Fibroblast of skin of back (primary cell): ENCODE measurements around the gene PCDHA12. TPM values are rescaled to one million over a fixed set of nuclear protein-coding genes. Genes with fewer than 3 reads are reported as not detected.
"Not testable (repeated sequence)": the region's sequence is repeated elsewhere in the genome, so short reads cannot be mapped to it uniquely, and the experiment has no call there.

ENCODE experiments used
- DNase-seq: peaks from one replicate; pipeline ENCODE4 v3.0.0-alpha.2; 2013
- polyA plus RNA-seq, 2 experiments: library from polyadenylated mRNA; unstranded; fragments of 120-200 nt; gene quantifications; one replicate each; pipeline ENCODE4 v1.2.1, GENCODE V29; 2013; ENCODE audit not compliant: insufficient read length in 2 of 2

PCDHA12 gene, protein sequence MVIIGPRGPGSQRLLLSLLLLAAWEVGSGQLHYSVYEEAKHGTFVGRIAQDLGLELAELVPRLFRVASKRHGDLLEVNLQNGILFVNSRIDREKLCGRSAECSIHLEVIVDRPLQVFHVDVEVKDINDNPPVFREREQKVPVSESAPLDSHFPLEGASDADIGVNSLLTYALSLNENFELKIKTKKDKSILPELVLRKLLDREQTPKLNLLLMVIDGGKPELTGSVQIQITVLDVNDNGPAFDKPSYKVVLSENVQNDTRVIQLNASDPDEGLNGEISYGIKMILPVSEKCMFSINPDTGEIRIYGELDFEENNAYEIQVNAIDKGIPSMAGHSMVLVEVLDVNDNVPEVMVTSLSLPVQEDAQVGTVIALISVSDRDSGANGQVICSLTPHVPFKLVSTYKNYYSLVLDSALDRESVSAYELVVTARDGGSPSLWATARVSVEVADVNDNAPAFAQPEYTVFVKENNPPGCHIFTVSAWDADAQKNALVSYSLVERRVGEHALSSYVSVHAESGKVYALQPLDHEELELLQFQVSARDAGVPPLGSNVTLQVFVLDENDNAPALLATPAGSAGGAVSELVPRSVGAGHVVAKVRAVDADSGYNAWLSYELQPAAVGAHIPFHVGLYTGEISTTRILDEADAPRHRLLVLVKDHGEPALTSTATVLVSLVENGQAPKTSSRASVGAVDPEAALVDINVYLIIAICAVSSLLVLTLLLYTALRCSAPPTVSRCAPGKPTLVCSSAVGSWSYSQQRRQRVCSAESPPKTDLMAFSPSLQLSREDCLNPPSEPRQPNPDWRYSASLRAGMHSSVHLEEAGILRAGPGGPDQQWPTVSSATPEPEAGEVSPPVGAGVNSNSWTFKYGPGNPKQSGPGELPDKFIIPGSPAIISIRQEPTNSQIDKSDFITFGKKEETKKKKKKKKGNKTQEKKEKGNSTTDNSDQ
- not detected for polyA plus RNA-seq (2013, experiment 1 of 2; ENCODE audit: insufficient read length)
- not detected for polyA plus RNA-seq (2013, experiment 2 of 2; ENCODE audit: insufficient read length)

DNA sequence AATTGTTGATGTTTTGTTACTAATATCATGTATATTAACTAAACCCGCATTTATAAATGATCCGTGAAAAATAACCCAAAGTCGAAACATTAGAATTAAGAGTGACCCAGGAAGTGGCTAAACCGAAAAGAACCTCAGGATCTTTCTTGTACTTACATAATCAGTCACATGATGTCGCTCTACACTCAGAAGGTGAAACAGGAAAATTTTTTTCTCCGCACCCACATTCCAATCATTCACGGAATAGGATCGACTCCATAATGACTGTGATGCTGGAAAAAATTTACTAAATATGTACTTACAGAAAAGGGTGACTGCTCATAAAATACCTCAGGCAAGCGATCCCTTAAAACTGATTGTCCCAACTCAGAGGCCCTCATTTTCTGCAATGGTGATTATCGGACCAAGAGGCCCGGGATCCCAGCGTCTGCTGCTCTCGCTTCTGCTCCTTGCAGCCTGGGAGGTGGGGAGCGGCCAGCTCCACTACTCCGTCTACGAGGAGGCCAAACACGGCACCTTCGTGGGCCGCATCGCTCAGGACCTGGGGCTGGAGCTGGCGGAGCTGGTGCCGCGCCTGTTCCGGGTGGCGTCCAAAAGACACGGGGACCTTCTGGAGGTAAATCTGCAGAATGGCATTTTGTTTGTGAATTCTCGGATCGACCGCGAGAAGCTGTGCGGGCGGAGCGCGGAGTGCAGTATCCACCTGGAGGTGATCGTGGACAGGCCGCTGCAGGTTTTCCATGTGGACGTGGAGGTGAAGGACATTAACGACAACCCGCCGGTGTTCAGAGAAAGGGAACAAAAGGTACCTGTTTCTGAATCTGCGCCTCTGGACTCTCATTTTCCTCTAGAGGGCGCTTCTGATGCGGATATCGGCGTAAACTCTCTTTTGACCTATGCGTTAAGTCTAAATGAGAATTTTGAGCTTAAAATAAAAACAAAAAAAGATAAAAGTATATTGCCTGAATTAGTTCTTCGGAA lies at the start of gene PCDHA12:
TSS of gene PCDHA12 (plus strand) at position 224 of the 981 bp plus-strand sequence. CDS start at position 389, 165 bp downstream.
- DNase-seq: no peak

DNA sequence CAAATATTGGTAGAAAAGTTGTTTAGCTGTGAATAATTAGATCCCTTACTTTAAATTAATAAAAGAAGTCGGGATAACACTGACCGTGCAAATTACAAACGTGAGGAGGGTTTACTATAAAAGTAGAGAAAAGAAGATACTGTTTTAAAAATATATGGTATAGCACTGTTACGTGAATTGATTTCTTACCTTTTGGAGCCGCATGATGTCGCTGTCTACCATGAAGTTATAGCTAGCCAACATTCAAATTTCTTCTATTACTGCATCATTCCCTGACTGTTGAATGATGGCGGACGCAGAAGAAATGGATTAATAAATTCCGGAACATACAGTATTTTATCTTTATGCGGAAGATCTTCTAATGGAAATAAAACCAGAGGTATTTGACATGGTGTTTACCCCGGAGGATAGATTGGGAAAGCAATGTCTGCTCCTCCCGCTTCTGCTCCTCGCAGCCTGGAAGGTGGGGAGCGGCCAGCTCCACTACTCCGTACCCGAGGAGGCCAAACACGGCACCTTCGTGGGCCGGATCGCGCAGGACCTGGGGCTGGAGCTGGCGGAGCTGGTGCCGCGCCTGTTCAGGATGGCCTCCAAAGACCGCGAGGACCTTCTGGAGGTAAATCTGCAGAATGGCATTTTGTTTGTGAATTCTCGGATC lies 47.3 kb upstream of the PCDHA12 start, which contains the start of gene PCDHA6:
TSS of gene PCDHA6 (plus strand) at position 257 of the 658 bp plus-strand sequence. CDS start at position 389, 132 bp downstream.
- peak; percentile 2 for DNase-seq

DNA sequence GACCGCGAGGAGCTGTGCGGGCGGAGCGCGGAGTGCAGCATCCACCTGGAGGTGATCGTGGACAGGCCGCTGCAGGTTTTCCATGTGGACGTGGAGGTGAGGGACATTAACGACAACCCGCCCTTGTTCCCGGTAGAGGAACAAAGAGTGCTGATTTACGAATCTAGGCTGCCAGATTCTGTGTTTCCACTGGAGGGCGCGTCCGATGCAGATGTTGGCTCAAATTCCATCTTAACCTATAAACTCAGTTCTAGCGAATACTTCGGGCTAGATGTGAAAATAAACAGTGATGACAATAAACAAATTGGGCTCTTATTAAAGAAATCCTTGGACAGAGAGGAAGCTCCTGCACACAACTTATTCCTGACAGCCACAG lies 46.8 kb upstream of the PCDHA12 start:
- no peak for DNase-seq

DNA sequence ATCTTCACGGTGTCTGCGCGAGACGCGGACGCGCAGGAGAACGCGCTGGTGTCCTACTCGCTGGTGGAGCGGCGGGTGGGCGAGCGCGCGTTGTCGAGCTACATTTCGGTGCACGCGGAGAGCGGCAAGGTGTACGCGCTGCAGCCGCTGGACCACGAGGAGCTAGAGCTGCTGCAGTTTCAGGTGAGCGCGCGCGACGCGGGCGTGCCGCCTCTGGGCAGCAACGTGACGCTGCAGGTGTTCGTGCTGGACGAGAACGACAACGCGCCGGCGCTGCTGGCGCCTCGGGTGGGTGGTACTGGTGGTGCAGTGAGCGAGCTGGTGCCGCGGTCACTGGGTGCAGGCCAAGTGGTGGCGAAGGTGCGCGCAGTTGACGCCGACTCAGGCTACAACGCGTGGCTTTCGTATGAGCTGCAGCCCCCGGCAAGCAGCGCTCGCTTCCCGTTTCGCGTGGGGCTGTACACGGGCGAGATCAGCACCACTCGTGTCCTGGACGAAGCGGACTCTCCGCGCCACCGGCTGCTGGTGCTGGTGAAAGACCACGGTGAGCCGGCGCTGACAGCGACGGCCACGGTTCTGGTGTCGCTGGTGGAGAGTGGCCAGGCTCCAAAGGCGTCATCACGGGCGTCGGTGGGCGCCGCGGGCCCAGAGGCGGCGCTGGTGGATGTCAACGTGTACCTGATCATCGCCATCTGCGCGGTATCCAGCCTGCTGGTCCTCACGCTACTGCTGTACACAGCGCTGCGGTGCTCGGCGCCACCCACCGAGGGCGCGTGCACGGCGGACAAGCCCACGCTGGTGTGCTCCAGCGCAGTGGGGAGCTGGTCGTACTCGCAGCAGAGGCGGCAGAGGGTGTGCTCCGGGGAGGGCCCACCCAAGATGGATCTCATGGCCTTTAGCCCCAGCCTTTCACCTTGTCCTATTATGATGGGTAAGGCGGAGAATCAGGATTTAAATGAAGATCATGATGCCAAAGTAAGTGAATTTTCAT lies 45.3 kb upstream of the PCDHA12 start:
- DNase-seq: not testable (repeated sequence)

DNA sequence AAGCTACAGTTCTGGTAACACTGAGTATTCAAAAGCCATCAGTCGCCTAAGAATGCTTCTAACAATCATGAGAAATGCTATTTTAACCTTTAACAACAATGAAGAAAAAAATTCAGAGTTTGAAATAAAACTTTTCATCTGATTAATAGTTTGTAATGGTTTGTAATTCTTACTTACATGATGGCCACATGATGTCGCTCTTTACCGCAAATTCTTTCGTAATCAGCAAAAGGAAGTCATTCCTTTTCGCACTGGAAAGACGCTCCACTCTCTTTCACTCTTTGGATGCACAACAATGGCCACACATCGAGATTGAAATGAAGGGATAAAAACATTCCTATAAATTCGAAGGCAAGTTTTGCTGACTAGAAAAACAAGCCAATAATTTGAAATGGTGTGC lies 41.1 kb upstream of the PCDHA12 start, which contains the start of gene PCDHA7:
TSS of gene PCDHA7 (plus strand) at position 277 of the 400 bp plus-strand sequence. CDS start at position 392, 115 bp downstream.
- DNase-seq: peak; percentile 18

DNA sequence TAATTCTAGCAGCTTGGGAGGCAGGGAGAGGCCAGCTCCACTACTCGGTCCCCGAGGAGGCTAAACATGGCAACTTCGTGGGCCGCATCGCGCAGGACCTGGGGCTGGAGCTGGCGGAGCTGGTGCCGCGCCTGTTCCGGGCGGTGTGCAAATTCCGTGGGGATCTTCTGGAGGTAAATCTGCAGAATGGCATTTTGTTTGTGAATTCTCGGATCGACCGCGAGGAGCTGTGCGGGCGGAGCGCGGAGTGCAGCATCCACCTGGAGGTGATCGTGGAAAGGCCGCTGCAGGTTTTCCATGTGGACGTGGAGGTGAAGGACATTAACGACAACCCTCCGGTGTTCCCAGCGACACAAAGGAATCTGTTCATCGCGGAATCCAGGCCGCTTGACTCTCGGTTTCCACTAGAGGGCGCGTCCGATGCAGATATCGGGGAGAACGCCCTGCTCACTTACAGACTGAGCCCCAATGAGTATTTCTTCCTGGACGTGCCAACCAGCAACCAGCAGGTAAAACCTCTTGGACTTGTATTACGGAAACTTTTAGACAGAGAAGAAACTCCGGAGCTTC lies 40.6 kb upstream of the PCDHA12 start:
- not testable (repeated sequence) for DNase-seq

DNA sequence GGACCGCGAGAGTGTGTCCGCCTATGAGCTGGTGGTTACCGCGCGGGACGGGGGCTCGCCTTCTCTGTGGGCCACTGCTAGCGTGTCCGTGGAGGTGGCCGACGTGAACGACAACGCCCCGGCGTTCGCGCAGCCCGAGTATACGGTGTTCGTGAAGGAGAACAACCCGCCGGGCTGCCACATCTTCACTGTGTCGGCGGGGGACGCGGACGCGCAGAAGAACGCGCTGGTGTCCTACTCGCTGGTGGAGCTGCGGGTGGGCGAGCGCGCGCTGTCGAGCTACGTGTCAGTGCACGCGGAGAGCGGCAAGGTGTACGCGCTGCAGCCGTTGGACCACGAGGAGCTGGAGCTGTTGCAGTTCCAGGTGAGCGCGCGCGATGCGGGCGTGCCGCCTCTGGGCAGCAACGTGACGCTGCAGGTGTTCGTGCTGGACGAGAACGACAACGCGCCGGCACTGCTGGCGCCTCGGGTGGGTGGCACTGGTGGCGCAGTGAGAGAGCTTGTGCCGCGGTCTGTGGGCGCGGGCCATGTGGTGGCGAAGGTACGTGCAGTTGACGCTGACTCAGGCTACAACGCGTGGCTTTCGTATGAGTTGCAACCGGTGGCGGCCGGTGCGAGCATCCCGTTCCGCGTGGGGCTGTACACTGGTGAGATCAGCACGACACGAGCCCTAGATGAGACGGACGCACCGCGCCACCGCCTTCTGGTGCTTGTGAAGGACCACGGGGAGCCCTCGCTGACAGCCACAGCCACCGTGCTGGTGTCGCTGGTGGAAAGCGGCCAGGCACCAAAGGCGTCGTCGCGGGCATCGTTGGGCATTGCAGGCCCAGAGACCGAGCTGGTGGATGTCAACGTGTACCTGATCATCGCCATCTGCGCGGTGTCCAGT lies 39.2 kb upstream of the PCDHA12 start:
- no peak for DNase-seq

DNA sequence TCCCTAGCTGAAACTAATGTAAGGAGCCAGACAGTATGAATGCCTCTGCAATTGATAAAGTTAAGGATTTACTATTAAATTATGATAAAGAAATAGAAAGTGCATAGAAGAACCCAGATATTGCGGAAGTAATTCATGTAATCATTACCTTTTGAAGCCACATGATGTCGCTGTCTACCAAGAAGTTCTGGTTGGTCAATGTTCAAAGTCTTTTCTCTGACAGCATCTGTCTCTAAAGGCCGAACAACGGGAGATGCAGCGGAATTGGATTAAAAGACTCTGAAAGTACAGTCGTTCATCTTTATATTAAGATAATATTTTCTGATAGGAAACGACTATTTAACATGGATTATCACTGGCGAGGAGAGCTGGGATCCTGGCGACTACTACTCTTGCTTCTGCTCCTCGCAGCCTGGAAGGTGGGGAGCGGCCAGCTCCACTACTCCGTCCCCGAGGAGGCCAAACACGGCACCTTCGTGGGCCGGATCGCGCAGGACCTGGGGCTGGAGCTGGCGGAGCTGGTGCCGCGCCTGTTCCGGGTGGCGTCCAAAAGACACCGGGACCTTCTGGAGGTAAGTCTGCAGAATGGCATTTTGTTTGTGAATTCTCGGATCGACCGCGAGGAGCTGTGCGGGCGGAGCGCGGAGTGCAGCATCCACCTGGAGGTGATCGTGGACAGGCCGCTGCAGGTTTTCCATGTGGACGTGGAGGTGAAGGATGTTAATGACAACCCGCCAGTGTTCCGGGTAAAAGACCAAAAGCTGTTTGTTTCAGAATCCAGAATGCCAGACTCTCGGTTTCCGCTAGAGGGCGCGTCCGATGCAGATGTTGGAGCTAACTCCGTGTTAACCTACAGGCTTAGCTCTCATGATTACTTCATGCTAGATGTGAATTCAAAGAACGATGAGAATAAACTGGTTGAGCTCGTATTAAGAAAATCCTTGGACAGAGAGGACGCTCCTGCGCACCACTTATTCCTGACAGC lies 33.8 kb upstream of the PCDHA12 start, which contains the start of gene PCDHA8:
TSS of gene PCDHA8 (plus strand) at position 210 of the 985 bp plus-strand sequence. CDS start at position 345, 135 bp downstream.
- no peak for DNase-seq

DNA sequence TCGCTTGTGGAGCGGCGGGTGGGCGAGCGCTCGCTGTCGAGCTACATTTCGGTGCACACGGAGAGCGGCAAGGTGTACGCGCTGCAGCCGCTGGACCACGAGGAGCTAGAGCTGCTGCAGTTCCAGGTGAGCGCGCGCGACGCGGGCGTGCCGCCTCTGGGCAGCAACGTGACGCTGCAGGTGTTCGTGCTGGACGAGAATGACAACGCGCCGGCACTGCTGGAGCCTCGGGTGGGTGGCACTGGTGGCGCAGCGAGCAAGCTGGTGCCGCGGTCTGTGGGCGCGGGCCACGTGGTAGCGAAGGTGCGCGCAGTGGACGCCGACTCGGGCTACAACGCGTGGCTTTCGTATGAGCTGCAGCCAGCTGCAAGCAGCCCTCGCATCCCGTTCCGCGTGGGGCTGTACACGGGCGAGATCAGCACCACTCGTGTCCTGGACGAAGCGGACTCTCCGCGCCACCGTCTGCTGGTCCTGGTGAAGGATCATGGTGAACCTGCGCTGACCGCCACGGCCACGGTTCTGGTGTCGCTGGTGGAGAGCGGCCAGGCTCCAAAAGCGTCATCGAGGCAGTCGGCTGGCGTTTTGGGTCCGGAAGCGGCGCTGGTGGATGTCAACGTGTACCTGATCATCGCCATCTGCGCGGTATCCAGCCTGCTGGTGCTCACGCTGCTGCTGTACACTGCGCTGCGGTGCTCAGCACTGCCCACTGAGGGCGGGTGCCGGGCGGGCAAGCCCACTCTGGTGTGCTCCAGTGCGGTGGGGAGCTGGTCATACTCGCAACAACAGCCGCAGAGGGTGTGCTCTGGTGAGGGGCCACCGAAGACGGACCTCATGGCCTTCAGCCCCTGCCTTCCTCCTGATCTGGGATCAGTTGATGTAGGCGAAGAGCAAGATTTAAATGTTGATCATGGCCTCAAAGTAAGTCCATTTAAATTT lies 32.0 kb upstream of the PCDHA12 start:
- DNase-seq: no peak

DNA sequence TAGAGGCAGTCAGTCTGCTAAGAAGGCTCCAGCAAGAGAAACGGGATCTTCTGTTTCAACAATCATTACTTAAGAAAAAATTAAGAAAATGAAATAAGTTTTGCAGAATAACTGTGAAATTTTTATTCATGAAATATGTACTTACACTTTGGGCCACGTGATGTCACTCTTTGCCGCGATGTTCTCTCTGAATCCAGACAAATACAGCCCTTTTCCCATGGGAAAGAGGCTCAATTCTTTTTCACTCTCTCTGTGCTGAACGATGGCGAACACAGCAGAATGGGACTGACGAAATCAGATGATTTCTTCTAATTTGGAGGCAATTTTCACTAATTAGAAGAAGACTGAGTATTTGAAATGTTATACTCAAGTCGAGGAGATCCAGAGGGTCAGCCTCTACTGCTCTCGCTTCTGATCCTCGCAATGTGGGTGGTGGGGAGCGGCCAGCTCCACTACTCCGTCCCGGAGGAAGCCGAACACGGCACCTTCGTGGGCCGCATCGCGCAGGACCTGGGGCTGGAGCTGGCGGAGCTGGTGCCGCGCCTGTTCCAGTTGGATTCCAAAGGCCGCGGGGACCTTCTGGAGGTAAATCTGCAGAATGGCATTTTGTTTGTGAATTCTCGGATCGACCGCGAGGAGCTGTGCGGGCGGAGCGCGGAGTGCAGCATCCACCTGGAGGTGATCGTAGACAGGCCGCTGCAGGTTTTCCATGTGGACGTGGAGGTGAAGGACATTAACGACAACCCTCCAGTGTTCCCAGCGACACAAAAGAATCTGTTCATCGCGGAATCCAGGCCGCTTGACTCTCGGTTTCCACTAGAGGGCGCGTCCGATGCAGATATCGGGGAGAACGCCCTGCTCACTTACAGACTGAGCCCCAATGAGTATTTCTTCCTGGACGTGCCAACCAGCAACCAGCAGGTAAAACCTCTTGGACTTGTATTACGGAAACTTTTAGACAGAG lies 26.7 kb upstream of the PCDHA12 start, which contains the start of gene PCDHA9:
TSS of gene PCDHA9 (plus strand) at position 244 of the 964 bp plus-strand sequence. CDS start at position 358, 114 bp downstream.
- DNase-seq: not testable (repeated sequence)

DNA sequence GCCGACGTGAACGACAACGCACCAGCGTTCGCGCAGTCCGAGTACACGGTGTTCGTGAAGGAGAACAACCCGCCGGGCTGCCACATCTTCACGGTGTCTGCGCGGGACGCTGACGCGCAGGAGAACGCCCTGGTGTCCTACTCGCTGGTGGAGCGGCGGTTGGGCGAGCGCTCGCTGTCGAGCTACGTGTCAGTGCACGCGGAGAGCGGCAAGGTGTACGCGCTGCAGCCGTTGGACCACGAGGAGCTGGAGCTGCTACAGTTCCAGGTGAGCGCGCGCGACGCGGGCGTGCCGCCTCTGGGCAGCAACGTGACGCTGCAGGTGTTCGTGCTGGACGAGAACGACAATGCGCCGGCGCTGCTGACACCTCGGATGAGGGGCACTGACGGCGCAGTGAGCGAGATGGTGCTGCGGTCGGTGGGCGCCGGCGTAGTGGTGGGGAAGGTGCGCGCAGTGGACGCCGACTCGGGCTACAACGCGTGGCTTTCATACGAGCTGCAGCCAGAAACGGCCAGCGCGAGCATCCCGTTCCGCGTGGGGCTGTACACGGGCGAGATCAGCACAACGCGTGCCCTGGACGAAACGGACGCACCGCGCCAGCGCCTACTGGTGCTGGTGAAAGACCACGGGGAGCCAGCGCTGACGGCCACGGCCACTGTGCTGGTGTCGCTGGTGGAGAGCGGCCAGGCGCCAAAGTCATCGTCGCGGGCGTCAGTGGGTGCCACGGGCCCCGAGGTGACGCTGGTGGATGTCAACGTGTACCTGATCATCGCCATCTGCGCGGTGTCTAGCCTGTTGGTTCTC lies 25.1 kb upstream of the PCDHA12 start:
- not testable (repeated sequence) for DNase-seq

DNA sequence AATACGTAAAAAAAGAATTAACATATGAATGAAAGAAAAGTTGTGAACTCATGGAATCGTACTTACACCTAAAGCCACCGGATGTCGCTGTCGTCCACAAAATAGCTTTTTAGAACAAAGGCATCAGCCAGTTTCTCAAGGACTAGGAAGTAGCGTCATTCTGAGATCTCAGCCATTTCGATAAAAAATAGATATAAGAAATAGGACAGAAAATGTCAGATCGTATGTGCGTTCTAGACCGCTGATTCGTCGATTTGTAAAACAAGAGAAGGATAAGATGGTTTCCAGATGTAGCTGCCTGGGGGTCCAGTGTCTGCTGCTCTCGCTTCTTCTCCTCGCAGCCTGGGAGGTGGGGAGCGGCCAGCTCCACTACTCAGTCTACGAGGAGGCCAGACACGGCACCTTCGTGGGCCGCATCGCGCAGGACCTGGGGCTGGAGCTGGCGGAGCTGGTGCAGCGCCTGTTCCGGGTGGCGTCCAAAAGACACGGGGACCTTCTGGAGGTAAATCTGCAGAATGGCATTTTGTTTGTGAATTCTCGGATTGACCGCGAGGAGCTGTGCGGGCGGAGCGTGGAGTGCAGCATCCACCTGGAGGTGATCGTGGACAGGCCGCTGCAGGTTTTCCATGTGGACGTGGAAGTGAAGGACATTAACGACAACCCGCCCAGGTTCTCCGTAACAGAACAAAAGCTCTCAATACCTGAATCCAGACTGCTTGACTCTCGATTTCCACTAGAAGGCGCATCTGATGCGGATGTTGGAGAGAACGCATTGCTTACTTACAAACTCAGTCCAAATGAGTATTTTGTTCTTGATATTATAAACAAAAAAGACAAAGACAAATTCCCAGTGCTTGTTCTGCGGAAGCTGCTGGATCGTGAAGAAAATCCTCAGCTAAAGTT lies 19.1 kb upstream of the PCDHA12 start, which contains the start of gene PCDHA10:
TSS of gene PCDHA10 (plus strand) at position 126 of the 903 bp plus-strand sequence. CDS start at position 278, 152 bp downstream.
- DNase-seq: peak; percentile 3
